ENCODE data around the gene WASF1. TPM values are rescaled to one million over a fixed set of nuclear protein-coding genes. Genes with fewer than 3 reads are reported as not detected.

The WASF1 gene
- total RNA-seq, 4 donors from 2014 or later, result 1.9 to 7.1 (median 5.9) TPM

GRCh38 chr6:110201151-110201884 lies 21.8 kb upstream of the WASF1 start:
- in situ Hi-C loops (cut with MboI; ENCODE audit: low pct_ligation_motif_present in 1 of 4, low pct_unique_long_range_greater_than_20kb in 1 of 4, low sequenced_read_pairs in 3 of 4), result no loop called here
- TF ChIP-seq EP300 (IDR thresholded peaks at IDR 0.05; ENCODE audit: low read depth), result no peak
- TF ChIP-seq POLR2A (IDR thresholded peaks at IDR 0.05), result no peak
- TF ChIP-seq CTCF (IDR thresholded peaks at IDR 0.05), result no peak
- TF ChIP-seq POLR2AphosphoS5 (IDR thresholded peaks at IDR 0.05), result no peak
- DNase-seq, result no peak
- intact Hi-C loops (cut with DNase I; ENCODE audit: low total_unique reads), result no loop called here
- Histone ChIP-seq H3K27me3 (no peaks in the 10 kb centered on the region), H3K36me3 (peaks cover 0 to 3% (median 0%) of the 10 kb centered on the region in 4 donors), H3K4me1 (peaks cover 0 to 5% (median 0%) of the 10 kb centered on the region in 4 donors), H3K27ac (no peak overlapping the region), H3K4me3 (no peak overlapping the region), H3K9me3 (no peaks in the 10 kb centered on the region)
- WGBS, 2 donors (ENCODE audit: low coverage in 1 of 2), result 96 to 100% methylated on average over 2 to 3 of the region's 3 CpGs

- 98 to 100% methylated on average over 3 of the region's 3 CpGs for WGBS, 2 donors (ENCODE audit: low coverage in 1 of 2)
- in situ Hi-C loops (cut with MboI; ENCODE audit: low pct_ligation_motif_present in 1 of 4, low pct_unique_long_range_greater_than_20kb in 1 of 4, low sequenced_read_pairs in 3 of 4) (no loop called here), intact Hi-C loops (cut with DNase I; ENCODE audit: low total_unique reads) (no loop called here)
- H3K27me3 ChIP-seq, result no peaks in the 10 kb centered on the region
- no peaks in the 10 kb centered on the region for H3K9me3 ChIP-seq
- no peak overlapping the region for H3K4me3 ChIP-seq
- no peak for DNase-seq
- no peak overlapping the region for H3K27ac ChIP-seq
- TF ChIP-seq EP300 (IDR thresholded peaks at IDR 0.05; ENCODE audit: low read depth) (no peak), POLR2AphosphoS5 (IDR thresholded peaks at IDR 0.05) (no peak)
- peaks cover 0 to 13% (median 4%) of the 10 kb centered on the region in 4 donors for H3K36me3 ChIP-seq
- peaks cover 0 to 5% (median 0%) of the 10 kb centered on the region in 4 donors for H3K4me1 ChIP-seq
Observed at GRCh38 chr6:110198561-110198960, 19.1 kb upstream of the WASF1 start.

- DNase-seq, result no peak
- Histone ChIP-seq H3K27me3 (no peaks in the 10 kb centered on the region), H3K27ac (no peak overlapping the region), H3K4me3 (no peak overlapping the region), H3K4me1 (peaks cover 0 to 5% (median 0%) of the 10 kb centered on the region in 4 donors), H3K36me3 (peaks cover 0 to 11% (median 5%) of the 10 kb centered on the region in 4 donors), H3K9me3 (no peaks in the 10 kb centered on the region)
- TF ChIP-seq EP300 (IDR thresholded peaks at IDR 0.05; ENCODE audit: low read depth), result no peak
- TF ChIP-seq POLR2AphosphoS5 (IDR thresholded peaks at IDR 0.05), result no peak
- TF ChIP-seq CTCF (IDR thresholded peaks at IDR 0.05), result no peak
- TF ChIP-seq POLR2A (IDR thresholded peaks at IDR 0.05), result no peak
- 88 to 89% methylated on average over 1 of the region's 1 CpG for WGBS, 2 donors (ENCODE audit: low coverage in 1 of 2)
- in situ Hi-C loops (cut with MboI; ENCODE audit: low pct_ligation_motif_present in 1 of 4, low pct_unique_long_range_greater_than_20kb in 1 of 4, low sequenced_read_pairs in 3 of 4) (no loop called here), intact Hi-C loops (cut with DNase I; ENCODE audit: low total_unique reads) (no loop called here)
Observed at GRCh38 chr6:110196874-110197273, 17.4 kb upstream of the WASF1 start.

GRCh38 chr6:110195639-110196038 lies 16.2 kb upstream of the WASF1 start:
- Histone ChIP-seq H3K27ac (no peak overlapping the region), H3K27me3 (no peaks in the 10 kb centered on the region), H3K36me3 (peaks cover 0 to 11% (median 5%) of the 10 kb centered on the region in 4 donors), H3K4me1 (no peaks in the 10 kb centered on the region), H3K4me3 (no peak overlapping the region), H3K9me3 (no peaks in the 10 kb centered on the region)
- WGBS, 2 donors (ENCODE audit: low coverage in 1 of 2), result 87 to 88% methylated on average over 4 of the region's 4 CpGs
- in situ Hi-C loops (cut with MboI; ENCODE audit: low pct_ligation_motif_present in 1 of 4, low pct_unique_long_range_greater_than_20kb in 1 of 4, low sequenced_read_pairs in 3 of 4), result no loop called here
- TF ChIP-seq POLR2A (IDR thresholded peaks at IDR 0.05), result no peak
- intact Hi-C loops (cut with DNase I; ENCODE audit: low total_unique reads), result no loop called here
- no peak for DNase-seq

- Histone ChIP-seq H3K4me1 (peaks cover 0 to 6% (median 0%) of the 10 kb centered on the region in 4 donors), H3K27ac (no peak overlapping the region), H3K27me3 (no peaks in the 10 kb centered on the region), H3K4me3 (no peak overlapping the region), H3K36me3 (peaks cover 0 to 11% (median 5%) of the 10 kb centered on the region in 4 donors), H3K9me3 (no peaks in the 10 kb centered on the region)
- intact Hi-C loops (cut with DNase I; ENCODE audit: low total_unique reads) (loop anchor here (5.0 kb wide), 1 partner anchor 1664 kb away; no protein-coding TSS in a partner anchor), in situ Hi-C loops (cut with MboI; ENCODE audit: low pct_ligation_motif_present in 1 of 4, low pct_unique_long_range_greater_than_20kb in 1 of 4, low sequenced_read_pairs in 3 of 4) (no loop called here)
- WGBS, 2 donors (ENCODE audit: low coverage in 1 of 2), result 83 to 89% methylated on average over 2 of the region's 2 CpGs
- DNase-seq, result no peak
- no peak for TF ChIP-seq POLR2A (IDR thresholded peaks at IDR 0.05)
- no peak for TF ChIP-seq EP300 (IDR thresholded peaks at IDR 0.05; ENCODE audit: low read depth)
- TF ChIP-seq POLR2AphosphoS5 (IDR thresholded peaks at IDR 0.05), result no peak
- no peak for TF ChIP-seq CTCF (IDR thresholded peaks at IDR 0.05)
Observed at GRCh38 chr6:110191477-110191876, 12.0 kb upstream of the WASF1 start.
